GM19468 (cell line): ENCODE results near the gene DDX17.

Experiments used
- ATAC-seq: cut with Tn5 transposase; IDR thresholded peaks from one replicate; pipeline ENCODE4 v1.9.1; 2021; ENCODE audit warnings: mild to moderate bottlenecking, moderate library complexity, moderate number of reproducible peaks; ENCODE audit not compliant: unreplicated experiment; ENCODE audit errors: extremely low read depth

Gene DDX17

DNA sequence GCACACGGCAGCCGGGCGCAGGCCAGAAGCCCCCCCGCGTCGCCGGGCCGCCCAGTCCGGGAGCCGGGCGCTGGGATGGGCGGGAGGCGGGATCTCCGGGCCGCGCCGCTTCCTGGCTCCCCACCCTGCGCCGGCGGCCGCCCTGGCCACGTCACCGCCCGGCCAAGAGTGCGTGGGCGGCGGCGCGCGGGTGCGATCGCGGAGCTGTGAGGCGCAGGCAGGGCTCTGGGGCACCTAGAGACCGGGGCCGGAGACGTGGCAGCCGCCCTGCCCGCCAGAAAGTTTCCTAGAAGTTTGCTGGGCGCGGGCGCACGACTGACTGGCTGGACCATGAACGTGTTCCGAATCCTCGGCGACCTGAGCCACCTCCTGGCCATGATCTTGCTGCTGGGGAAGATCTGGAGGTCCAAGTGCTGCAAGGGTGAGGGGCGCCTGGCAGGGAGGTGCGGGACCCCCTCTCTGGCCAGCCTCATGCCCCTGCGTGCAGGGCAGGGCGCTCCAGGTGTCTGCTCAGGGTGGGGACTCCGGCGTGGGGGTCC lies 38.1 kb downstream of the DDX17 start, which contains the start of gene KDELR3:
Gene KDELR3, plus strand, starts transcription at position 193 of the 539 bp plus-strand sequence. Its CDS starts 138 bp downstream, at position 331.
- no peak for ATAC-seq

DNA sequence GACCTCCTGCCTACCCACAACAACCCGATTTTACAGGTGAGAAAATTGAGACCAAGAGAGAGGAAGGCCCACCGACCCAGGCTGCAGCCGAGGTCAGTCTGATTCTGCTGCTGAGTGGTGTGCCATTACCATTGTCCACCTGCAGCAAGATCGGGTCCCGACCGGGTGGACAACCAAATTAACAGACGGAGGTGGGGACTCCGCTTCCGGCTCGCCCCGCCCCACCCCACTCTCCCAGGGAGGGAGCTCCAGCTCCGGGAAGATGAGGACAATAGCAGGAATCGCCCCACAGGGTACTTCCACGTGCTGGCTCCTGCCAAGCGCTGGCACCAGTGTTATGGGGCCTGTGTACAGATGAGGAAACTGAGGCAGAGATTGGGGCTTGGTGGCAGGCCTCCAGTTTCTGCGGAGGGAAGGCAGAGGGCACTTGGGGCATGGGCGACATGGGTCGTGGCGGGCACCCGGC lies 38.6 kb downstream of the DDX17 start:
- no peak for ATAC-seq

DNA sequence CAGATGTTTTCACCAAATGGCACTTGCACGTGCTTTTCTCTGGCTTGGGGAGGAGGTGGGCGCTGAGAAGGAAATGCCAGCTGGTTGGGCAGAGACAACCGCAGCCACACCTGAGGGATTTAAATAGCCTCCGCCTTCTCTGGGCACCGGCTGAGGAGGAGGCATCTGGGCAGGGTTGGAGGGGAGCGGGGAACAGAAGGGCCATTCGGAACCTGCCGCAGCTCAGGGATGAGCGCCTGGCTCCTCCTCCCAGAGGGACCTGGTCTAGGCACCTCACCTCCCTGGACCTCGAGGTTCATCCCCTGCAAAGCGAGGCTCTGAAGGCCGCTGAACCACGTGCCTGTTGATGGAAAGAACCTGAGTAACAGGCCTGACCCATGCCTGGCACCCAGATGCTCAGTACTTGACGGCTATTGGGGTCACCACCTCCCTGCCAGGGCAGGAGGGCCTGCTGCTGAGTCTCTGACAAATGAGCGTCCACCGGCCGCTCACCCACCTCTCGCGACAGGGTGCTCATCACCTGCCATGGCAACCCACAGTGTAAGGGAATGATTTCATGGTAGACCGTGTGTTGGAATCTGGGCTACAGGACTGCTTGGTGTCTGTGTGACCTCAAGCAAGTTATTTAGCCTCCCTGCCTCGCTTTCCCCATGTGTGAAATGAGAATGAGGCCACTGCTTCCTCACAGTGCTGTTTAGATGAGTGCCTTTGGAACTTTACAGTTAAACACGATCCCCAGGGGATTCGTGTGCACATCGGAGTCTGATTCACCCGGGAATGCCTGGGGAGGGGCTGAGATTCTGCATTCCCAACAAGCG lies 40.2 kb downstream of the DDX17 start:
- ATAC-seq, result no peak

DNA sequence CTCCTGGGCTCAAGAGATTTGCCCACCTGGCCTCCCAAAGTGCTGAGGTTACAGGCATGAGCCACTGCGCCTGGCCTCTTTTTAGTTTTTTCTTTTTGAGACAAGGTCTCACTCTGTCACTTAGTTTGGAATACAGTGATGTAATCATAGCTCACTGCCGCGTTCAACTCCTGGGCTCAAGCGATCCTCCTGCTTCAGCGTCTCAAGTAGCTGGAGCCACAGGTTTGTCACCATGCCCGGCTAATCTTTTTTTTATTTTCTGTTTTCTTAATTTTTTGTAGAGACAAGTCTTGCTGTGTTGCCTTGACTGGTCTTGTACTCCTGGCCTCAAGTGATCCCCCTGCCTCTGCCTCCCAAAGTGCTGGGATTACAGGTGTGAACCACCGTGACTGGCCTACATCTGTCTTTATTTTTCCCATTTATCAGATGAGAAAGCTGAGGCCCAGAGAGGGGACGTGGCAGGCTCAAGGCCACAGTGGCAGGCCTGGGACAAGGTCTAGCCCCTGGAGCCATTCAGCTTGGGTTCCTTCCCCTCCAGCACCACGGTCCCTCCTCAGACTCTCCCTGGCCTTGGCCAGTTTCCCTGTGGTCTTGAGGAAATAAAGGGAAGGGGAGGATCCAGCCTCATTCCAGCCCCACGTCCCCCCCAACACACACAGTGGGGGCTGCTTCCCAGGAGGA lies 41.0 kb downstream of the DDX17 start:
- ATAC-seq, result no peak

DNA sequence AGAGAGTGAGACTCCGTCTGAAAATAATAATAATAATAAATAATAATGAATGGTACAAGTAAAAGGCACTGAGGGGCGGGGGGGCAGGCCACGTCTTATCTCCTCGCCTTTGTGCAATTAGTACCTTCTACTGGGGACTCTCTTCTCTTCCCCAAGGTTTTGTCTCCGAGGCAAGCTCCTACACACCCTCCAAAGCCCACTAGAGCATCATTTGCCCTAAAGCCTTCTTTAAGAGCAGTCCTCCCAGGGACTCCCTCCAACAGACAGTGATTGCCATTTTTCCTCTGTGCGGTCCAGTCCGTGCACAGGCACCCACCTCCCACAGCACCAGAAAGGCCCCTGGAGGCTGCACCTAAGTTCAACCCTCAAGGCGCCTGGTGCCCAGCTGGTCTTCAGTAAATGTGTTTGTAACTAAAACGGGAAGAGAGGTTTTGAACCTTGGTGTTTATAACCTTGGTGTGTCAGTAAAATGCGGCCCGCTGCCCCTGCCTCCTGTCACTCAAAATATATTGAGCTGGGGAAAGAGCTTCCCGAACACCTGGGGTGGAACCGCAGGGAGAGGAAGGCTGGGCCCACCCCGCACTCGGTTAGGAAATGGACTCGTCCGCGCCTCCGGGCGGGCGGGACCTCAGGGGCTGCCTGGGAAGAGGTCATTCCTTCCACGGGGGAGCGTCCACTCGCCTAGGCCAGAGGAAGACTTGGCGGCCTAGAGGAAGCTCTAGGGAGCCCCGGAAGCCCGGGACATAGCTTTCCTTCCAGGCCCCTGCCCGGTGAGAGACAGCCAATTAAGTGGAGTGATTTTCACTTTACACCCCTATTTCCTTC lies 42.9 kb downstream of the DDX17 start:
- ATAC-seq, result no peak

DNA sequence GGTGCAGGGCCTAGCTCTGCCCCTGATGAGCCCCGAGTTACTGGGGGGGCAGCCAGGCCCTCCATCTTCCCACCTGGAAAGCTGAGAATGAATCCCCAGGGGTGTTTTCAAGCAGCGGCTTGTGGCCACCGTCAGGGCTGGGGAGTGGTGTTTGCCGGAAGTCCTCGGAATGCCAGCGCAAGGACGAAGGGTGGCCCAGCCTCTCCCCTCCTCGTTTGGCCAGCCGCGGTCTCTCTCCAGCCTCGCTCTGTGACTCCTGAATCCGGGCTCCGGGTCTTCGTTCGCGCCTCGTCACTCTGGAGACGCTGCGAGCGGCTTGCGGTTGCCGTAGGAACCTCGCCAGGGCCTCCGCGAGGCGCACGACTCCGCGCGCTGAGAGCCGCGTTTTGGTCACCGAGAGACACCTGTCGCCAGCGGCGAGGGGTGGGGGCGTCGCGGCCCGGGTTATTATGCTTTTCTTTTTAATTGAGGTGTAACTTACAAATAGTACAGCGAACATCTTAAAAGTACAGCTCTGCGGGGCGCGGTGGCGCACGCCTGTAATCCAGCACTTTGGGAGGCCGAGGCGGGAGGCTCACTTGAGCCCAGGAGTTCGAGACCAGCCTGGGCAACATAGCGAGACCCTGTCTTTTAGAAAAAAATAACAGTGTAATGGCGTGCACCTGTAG lies 44.6 kb downstream of the DDX17 start:
- ATAC-seq, result no peak

DNA sequence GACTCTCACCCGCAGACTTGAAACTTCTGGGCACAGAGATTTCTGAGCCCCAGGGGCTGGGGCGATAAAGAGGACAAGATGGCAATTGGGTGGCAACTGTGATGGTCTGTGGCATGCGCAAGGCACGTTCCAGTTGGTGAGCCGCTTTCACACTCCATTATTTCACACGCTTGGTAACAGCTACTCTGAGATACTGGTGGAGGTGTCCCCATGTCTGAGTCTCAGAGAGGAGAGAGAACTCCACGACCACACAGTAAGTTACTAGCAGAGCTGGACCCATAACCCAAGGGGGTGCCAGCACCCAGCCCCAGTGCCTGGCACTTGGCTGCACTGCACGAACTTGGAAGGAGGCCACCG lies 45.1 kb downstream of the DDX17 start:
- no peak for ATAC-seq

DNA sequence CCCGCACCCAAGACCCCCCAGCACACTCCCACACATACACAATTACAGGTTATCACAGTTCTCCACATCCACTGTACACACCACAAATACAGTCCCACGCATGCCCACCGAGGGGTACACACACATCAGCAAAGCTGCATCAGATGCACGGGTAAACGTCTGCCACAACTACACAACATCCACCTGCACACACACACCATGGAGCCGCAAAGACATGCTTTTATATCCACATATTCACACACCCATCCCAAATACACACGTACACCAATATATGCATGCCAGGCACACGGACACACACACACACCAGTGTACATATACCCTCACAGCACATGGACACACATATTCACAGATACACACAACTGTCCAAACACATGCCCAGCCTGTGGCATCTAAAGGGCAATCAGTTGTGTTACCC lies 45.7 kb downstream of the DDX17 start:
- no peak for ATAC-seq

DNA sequence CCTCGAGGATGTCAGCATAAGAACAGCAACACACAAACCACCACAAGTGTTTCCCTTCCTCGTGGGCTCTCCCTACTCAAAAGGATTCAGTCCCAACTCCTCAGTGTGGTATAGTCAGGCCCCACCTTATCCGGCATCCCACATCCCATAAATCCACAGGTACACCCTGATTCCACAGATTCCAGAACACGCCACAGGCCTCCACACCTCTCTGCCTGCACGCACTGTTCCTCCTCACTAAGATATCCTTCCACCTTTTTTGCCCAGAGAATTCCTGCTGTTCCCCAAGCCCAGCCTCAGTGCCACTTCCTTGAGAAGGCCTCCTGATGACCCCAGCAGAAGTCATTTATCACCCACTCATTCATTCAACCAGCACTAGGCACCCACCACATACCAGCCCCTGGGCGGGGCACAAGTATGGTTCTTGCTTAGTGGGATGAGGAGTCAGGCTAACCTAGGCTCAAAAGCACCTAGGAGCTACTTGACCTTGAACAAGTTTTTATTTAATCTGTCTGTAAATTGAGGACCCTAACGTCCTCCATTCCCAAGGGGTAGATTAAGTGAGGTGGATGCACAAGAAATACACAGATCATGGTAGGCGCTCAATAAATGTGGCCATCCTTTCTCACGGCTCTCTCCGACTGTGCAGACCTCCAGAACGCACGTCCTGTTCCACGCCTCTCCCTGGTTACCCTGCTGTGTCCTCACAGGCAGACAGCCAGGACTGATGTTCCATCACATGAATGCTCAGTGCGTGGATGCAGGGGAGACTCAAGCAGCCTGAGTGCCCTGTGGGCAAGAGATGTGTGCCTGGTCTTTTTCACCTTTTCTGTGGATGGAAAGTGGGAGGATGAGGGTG lies 49.0 kb downstream of the DDX17 start:
- ATAC-seq, result no peak

DNA sequence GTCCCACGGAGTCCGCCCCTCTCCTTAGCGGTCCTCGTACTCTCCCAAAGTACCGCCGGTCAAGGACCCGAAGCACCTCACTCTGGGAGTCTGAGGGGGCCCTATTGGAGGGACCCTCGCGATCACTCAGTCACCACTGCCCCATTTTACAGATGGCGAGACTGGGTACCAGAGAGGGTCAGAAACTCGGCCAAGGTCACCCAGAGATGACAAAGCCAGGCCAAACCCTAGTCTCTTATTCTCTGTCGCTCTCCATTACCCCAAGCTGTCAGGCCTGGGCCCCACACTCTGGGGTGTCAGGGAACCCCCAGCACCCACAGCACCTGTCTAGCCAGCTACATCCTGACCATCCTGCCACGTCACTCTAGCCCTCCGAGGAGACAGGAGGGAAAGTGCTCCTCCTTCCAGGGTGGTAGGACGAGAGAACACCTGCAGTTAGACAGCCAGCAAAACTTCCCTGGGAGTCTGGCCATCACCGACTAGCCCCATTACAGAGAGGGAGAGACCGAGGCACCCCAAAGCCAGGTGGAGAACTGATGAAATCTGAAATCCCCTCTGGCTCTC lies 49.8 kb downstream of the DDX17 start:
- ATAC-seq, result no peak

DNA sequence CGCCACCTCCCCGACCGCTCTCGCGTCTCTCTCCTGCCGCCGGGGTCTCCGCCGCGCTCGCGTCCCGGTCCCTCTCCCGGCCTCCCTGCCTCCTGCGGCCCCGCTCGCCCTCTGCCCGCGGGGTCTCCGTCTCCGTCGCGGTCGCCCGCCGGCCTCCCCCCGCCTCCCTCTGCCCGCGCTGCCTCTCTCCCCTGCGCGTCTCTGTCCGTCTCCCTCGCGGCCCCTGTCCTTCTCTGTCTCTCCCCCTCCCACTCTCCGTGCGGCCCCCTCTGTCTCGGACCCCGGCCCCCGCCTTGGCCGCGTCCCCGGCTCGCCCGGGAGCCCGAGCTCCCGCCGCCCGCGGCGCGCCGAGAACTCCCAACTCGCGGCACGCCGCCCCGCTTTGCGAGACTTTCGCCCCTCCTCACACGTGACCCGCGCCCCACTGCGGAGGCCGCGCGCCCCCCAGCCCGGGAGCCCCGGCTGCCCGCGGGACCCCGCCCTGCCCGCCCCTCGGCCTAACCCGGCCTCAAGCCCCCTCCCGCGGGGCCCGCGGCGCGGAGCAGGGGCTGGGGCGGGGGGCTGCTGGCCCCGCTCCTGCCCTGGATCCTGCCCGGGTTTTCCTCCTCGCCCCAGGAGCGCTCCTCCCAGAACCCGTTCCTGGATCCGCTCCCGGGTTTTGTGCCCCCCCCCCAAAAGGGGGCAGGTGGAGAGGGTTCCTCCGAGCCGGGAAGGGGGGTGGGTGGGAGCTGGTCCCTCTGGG lies 50.4 kb downstream of the DDX17 start:
- no peak for ATAC-seq

DNA sequence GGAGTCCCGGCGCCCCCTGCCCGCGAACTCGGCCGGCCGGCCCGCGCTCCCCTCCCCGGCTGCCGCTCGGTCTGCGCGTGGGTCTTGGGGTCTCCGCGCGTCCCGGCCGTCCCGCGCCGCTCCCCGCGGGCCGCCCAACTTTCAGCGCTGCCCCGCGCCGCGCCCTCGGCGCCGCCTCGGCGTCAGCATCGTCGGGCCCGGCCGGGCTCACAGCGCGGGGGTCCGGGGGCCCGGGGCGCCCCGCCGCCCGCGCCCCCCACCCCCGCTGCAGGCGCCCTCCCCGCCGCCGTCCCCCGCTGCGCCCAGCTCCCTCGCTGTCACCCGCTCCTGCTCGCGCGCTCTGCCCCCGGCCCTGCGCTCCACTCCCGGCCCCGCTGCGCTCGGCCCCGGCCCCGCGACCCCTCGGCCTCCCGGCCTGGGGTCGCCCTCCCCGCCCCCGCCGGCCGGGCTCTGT lies 51.0 kb downstream of the DDX17 start, which contains the start of gene KCNJ4:
Gene KCNJ4, minus strand, starts transcription at position 124 of the 454 bp plus-strand sequence. CDS start 27,067 bp downstream, outside the sequence.
- no peak for ATAC-seq

DNA sequence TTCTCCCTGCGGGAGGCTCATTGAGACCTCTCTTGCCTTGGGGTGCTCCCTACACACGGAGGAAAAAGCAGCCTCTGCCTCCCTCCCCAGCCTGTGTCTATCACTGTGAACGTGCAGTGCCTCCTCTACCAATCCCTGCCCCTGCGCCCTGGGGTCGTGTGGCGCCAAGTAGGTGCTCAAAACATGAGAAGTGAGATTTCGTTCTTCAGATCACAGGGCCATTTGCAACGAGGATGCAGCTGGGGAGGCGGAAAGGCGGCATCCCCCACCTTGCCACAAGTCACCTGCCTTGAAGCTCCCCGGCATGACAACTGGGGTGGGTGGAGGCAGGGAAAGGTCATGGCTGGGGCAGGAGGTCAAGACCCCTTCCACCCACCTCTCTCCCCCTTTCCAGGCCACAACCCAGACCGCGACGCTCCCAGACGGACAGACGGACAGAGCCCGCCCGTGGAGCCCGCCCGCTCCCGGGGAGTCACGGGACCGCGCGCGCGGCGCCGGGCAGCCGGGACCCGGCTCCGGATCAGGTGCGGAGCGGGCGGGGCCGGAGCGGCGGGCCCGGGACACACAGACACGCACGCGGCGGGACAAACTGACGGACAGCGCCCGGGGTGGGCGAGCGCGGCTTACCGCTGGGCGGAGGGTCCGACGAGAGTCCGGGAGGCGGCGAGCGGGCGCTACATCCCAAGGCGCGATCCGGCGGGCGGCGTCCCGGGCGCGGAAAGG lies 51.6 kb downstream of the DDX17 start:
- ATAC-seq, result no peak

DNA sequence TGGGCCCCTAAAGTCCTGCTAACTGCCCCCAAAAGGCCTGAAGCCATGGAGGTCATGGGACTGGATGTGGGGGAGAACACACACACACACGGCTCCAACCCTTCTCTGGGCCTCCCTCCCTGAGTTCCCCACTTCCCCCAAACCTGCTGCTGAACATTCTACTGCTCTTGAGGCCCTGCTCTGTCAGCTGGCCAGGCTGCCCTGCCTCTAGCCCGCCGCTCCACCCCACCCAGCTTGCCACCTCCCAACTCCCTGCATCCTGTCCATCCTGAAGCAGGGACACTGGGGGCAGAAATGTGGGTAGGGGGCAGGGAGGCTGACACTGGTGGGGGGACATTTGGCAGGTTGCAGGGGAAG lies 52.1 kb downstream of the DDX17 start:
- ATAC-seq, result no peak

DNA sequence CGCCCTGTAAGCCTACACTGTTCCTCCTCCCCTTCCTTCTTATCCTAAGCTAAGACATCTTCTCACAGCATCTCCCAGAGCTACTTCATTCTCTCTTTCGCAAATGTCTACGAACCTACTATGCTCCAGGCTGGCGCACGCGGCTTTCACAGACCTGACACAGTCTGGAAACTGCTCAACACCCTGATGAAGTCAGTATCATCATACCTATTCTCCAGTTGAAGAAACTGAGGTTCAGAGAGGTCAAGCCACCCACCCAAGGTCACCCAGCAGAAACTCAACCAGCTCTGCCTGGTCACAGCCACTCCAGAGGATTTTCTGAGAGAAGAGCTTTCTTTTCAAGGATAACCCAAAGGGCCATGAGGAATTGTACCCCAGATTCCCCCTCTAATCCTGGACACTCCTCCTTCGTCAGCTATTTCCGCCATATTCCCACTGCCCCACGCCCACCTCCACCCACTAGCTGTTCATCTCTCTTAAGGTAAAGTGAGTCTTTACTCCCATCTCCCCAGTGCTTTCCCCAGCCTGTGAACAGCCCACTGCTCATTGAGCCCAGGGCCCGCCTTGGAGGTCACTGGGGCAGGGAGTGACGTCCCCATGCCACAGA lies 52.9 kb downstream of the DDX17 start:
- ATAC-seq, result no peak

DNA sequence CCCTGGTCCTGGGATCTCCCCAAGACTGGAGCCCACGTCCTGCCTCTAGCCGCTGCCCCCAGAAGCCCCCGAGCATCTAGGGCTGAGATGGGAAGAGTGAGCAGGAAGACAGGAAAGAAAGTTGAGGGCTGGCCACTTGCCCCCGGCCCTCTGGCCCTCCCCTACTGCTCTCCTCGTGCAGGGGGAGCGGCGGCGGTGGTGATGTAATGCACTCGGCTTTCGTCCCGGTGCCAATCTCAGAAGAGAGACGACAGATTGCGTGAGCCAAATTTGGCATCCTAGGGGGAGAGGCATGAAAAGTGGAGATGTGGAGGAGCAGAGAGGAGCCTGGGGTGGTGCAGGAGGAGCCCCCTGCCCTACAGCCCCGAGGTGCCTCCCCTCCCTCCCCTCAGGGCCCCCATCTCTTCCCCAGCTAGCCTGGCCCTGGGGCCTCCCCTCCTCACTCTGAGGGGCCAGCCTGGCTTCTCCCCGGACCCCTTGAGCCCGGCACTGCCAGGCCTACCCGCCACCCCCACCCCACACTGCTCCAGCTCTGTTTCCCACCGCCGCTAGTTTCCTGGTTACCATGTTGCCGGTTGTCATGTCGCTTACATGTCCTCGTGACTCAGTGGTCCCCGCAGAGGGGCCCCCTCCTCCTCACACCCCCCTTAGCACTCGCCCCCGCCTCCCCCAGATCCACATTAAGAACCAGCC lies 53.6 kb downstream of the DDX17 start:
- no peak for ATAC-seq
